ENCODE results near the gene PRH1.

PRH1 gene

GRCh38 chr12:10838461-10838860, 45.6 kb downstream of the PRH1 start:
- no peak for DNase-seq

All from activated CD4-positive, alpha-beta T cell treated with anti-CD3 and anti-CD28 coated beads for 1 hour (primary cell).